Measurements from ENCODE around the gene RBFOX2. TPM values are rescaled to one million over a fixed set of nuclear protein-coding genes. Genes with fewer than 3 reads are reported as not detected.

The RBFOX2 gene
- total RNA-seq, 1 donor from 2014 or later: 147 TPM

DNA sequence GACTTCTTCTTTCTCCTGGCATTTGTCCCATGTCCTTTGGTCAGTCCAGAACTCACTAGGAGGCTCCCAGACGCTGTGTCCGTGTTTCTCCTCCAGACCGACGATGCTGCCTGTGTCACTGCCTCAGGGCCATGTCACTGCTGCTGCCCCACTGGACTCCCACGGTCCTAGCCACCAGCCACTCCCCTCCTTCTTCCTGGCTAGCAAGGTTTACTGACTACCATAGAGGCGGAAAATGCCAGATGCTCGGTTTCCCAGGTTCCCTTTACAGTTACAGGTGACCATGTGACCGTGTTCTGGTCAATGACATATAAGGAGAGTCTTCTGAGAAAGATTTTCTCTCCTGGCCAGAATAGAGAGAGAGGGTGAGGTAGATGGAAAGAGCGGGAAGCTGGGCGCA is 40.7 kb upstream of the RBFOX2 start:
- Mint-ChIP-seq H3K4me1 (ENCODE audit: low read depth) (peaks cover 12% of the 10 kb centered on the region), H3K27ac (ENCODE audit: unreplicated experiment) (no peak overlapping the region), H3K9me3 (ENCODE audit: low read depth) (no peaks in the 10 kb centered on the region), H3K4me3 (ENCODE audit: unreplicated experiment) (no peak overlapping the region), H3K27me3 (ENCODE audit: low read depth) (no peaks in the 10 kb centered on the region), H3K36me3 (ENCODE audit: low read depth) (no peaks in the 10 kb centered on the region)
- TF ChIP-seq, protein P1, sequence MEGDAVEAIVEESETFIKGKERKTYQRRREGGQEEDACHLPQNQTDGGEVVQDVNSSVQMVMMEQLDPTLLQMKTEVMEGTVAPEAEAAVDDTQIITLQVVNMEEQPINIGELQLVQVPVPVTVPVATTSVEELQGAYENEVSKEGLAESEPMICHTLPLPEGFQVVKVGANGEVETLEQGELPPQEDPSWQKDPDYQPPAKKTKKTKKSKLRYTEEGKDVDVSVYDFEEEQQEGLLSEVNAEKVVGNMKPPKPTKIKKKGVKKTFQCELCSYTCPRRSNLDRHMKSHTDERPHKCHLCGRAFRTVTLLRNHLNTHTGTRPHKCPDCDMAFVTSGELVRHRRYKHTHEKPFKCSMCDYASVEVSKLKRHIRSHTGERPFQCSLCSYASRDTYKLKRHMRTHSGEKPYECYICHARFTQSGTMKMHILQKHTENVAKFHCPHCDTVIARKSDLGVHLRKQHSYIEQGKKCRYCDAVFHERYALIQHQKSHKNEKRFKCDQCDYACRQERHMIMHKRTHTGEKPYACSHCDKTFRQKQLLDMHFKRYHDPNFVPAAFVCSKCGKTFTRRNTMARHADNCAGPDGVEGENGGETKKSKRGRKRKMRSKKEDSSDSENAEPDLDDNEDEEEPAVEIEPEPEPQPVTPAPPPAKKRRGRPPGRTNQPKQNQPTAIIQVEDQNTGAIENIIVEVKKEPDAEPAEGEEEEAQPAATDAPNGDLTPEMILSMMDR (IDR thresholded peaks at IDR 0.05): no peak
- DNase-seq (ENCODE audit: low spot score): no peak

DNA sequence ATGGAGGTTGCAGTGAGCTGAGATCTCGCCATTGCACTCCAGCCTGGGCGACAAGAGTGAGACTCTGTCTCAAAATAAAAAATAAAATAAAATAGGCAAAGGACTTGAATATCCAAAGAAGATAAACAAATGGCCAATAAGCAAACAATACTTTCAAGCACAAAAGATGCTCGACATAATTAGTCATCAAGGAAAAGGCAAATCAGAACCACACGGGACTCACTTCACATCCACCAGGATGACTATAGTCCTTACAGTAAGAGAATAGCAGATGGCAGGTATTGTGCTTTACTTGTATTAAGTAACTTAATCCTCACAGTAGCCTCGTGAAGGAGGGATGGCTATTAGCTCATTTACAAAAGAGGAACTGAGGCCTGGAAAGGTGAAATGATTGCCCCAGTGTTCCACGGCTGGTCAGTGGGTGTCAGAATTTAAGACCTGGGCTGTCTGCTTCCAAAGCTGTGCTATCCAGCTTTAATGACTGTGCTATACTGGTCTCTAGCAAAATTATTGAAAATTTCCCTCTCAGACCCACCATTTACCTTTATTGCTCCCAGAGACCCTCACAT is 40.2 kb upstream of the RBFOX2 start:
- H3K9me3 Mint-ChIP-seq (ENCODE audit: low read depth): no peaks in the 10 kb centered on the region
- TF ChIP-seq, protein P1 (IDR thresholded peaks at IDR 0.05): no peak
- peaks cover 12% of the 10 kb centered on the region for H3K4me1 Mint-ChIP-seq (ENCODE audit: low read depth)
- H3K4me3 Mint-ChIP-seq (ENCODE audit: unreplicated experiment): no peak overlapping the region
- no peaks in the 10 kb centered on the region for H3K36me3 Mint-ChIP-seq (ENCODE audit: low read depth)
- no peak for DNase-seq (ENCODE audit: low spot score)
- no peaks in the 10 kb centered on the region for H3K27me3 Mint-ChIP-seq (ENCODE audit: low read depth)
- no peak overlapping the region for H3K27ac Mint-ChIP-seq (ENCODE audit: unreplicated experiment)

DNA sequence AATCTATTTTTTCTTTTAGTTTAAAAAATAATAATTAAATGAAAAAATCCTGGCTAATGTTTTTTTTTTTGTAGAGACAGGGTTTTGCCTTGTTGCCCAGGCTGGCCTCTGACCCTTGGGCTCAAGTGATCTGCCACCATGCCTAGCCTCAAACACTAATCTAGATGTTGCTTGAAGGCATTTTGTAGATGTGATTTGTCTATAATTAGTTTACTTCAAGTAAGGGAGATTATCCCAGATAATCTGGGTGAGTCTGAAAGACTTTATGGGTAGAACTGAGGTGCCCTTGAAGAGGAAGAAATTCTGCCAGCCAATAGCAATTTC is 38.6 kb upstream of the RBFOX2 start:
- no peaks in the 10 kb centered on the region for H3K9me3 Mint-ChIP-seq (ENCODE audit: low read depth)

DNA sequence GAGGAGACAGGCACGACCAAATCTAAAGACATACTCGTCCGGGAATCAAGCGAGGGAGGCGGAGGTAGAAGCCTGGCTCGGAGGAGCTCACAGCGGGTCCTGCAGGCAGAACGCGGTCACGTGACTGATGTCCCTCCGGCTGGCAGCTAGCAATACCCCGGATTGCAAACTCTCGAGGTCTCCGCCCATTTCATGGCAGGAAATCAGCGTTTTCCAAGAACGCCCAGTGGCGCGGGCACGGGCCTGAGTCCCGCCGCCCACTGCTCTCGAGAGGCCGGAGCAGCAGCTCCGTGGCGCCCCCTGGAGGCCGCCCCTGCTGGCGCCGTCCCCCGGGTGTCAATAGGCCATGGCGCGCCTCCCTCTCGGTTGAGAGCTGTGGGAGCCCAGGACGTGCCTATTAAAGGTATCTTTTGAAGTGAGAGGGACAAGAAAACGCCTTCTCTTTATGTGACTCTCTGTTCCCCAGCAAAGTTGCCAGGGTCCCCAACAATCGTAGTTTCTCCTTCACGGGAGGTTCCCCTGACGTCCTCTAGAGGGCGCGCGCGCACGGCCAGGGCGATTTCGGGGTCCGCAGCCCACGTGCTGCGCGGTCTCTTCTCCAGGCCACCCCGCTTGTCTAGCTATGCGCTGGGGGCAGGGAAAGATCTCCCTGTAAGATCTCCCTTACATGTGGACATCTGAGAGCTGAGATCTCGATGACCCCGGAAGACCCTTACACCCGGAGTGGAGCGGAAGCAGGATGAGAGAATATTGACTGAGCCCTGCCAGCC is 37.3 kb upstream of the RBFOX2 start:
- H3K36me3 Mint-ChIP-seq (ENCODE audit: low read depth): no peaks in the 10 kb centered on the region
- H3K4me3 Mint-ChIP-seq (ENCODE audit: unreplicated experiment): peak overlapping the region; percentile 80
- peaks cover 18% of the 10 kb centered on the region for H3K4me1 Mint-ChIP-seq (ENCODE audit: low read depth)
- no peaks in the 10 kb centered on the region for H3K9me3 Mint-ChIP-seq (ENCODE audit: low read depth)
- TF ChIP-seq, protein P1 (IDR thresholded peaks at IDR 0.05): peak; percentile 100
- no peaks in the 10 kb centered on the region for H3K27me3 Mint-ChIP-seq (ENCODE audit: low read depth)
- peak; percentile 96 for DNase-seq (ENCODE audit: low spot score)
- peak overlapping the region; percentile 98 for H3K27ac Mint-ChIP-seq (ENCODE audit: unreplicated experiment)

More for the DNA sequence above, 38.6 kb upstream of the RBFOX2 start:
- Mint-ChIP-seq H3K27me3 (ENCODE audit: low read depth) (no peaks in the 10 kb centered on the region), H3K36me3 (ENCODE audit: low read depth) (no peaks in the 10 kb centered on the region), H3K4me1 (ENCODE audit: low read depth) (peaks cover 18% of the 10 kb centered on the region), H3K4me3 (ENCODE audit: unreplicated experiment) (no peak overlapping the region), H3K27ac (ENCODE audit: unreplicated experiment) (no peak overlapping the region)
- TF ChIP-seq, protein P1 (IDR thresholded peaks at IDR 0.05): no peak
- DNase-seq (ENCODE audit: low spot score): no peak

DNA sequence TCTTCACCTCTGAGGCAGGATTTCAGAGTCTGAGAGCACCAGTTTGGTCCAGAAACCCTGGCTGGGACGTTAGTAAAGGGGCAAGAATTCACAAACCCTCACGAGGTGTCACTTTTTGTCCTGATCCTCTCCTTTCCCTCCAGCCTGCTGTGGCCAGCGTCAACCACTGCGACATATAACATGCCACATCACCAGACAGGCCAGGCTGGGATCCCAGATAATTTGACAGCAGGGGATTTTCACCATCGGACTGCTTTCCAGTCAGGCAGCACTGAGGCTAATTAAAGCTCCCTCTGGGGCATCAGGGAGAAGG is 36.8 kb upstream of the RBFOX2 start:
- peaks cover 18% of the 10 kb centered on the region for H3K4me1 Mint-ChIP-seq (ENCODE audit: low read depth)
- peak overlapping the region; percentile 98 for H3K27ac Mint-ChIP-seq (ENCODE audit: unreplicated experiment)
- no peaks in the 10 kb centered on the region for H3K27me3 Mint-ChIP-seq (ENCODE audit: low read depth)
- DNase-seq (ENCODE audit: low spot score): no peak
- TF ChIP-seq, protein P1 (IDR thresholded peaks at IDR 0.05): no peak
- H3K36me3 Mint-ChIP-seq (ENCODE audit: low read depth): no peaks in the 10 kb centered on the region
- peak overlapping the region; percentile 80 for H3K4me3 Mint-ChIP-seq (ENCODE audit: unreplicated experiment)
- no peaks in the 10 kb centered on the region for H3K9me3 Mint-ChIP-seq (ENCODE audit: low read depth)

Data from chondrocyte (in vitro differentiated cells).